Glomerular endothelial cell (primary cell): ENCODE results near the gene INTS3. TPM values are rescaled to one million over a fixed set of nuclear protein-coding genes. Genes with fewer than 3 reads are reported as not detected.

Experiments
- DNase-seq: peaks from one replicate; pipeline ENCODE4 v3.0.0-alpha.2; 2011; ENCODE audit warnings: low read depth, low spot score; ENCODE audit errors: extremely low read depth
- total RNA-seq: library from RNA; depleted of rRNA; stranded (reverse); fragments of >200 nt; gene quantifications from 2 replicates; pipeline ENCODE4 v1.2.3, GENCODE V29; 2015

The INTS3 gene
- total RNA-seq, 1 donor from 2014 or later: 48.9 TPM

GRCh38 chr1:153794624-153795329 is 66.9 kb downstream of the INTS3 start:
- no peak for DNase-seq

- DNase-seq: no peak
These were observed 67.5 kb downstream of the INTS3 start for GRCh38 chr1:153795330-153795837.

- no peak for DNase-seq
These were observed 68.3 kb downstream of the INTS3 start for GRCh38 chr1:153795934-153796785.

- DNase-seq: no peak
These were observed 69.2 kb downstream of the INTS3 start for GRCh38 chr1:153796786-153797659.

GRCh38 chr1:153798468-153798780 is 70.6 kb downstream of the INTS3 start:
- DNase-seq: no peak

- no peak for DNase-seq
These were observed 71.2 kb downstream of the INTS3 start for GRCh38 chr1:153799016-153799415.

GRCh38 chr1:153799566-153800465 is 72.0 kb downstream of the INTS3 start:
- DNase-seq: no peak

- DNase-seq: no peak
These were observed 72.7 kb downstream of the INTS3 start for GRCh38 chr1:153800516-153800915.

- DNase-seq: no peak
These were observed 73.3 kb downstream of the INTS3 start for GRCh38 chr1:153801028-153801625.

GRCh38 chr1:153801786-153802697 is 74.2 kb downstream of the INTS3 start:
- no peak for DNase-seq

GRCh38 chr1:153803470-153804056 is 75.7 kb downstream of the INTS3 start:
- no peak for DNase-seq

- DNase-seq: no peak
These were observed 76.3 kb downstream of the INTS3 start for GRCh38 chr1:153804112-153804511.

- no peak for DNase-seq
These were observed 77.3 kb downstream of the INTS3 start for GRCh38 chr1:153805042-153805745.

GRCh38 chr1:153805886-153806719 is 78.3 kb downstream of the INTS3 start:
- no peak for DNase-seq

- DNase-seq: no peak
These were observed 88.5 kb downstream of the INTS3 start for GRCh38 chr1:153816283-153816889.

- no peak for DNase-seq
These were observed 91.0 kb downstream of the INTS3 start for GRCh38 chr1:153818876-153819275.
